Measurements from ENCODE around the gene YIF1A.

Gene YIF1A

DNA sequence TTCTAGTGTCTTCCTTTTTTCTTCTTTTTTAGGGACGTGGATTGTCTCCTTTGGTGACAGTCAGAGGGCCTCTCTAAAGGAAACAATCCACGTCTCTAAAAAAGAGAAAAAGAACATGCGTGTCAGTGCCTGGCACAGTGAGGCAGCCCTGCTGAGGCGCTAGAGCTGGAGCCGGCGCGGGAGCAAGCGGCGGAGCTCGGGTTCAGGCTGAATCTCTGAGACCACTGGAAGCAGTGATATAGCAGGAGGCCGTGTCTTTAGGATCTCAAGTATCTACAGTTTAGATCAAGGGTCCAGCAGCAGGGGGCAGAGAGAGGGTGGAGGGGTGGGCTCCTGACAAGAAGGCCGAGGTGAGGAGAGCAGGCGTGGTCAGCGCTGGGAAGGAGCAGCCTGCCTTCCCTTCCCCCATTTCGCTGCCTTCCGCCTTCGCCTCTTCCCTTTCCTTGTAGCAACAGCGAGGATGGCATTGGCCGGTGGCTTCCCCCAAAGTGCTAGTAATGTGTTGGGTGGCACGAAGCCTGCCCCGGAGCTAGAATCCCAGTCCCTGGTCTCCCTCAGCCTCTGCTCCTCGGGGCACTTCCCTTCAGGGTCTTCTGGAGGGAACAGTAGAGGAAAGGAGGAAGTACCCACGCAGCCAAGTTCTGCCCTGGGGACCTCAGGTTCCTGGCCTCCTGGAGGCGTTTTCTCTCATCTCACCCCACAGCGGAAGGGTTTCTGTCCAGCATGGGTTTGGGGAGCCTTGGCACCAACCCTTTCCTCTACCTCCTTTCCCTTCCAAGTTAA, 48.8 kb downstream of the YIF1A start:
- Histone ChIP-seq H3K9me3 (ENCODE audit: control insufficient read depth, low read length) (no peaks in the 10 kb centered on the region), H3K27me3 (ENCODE audit: control insufficient read depth, insufficient read depth, low read length) (no peaks in the 10 kb centered on the region), H3K4me1 (no peaks in the 10 kb centered on the region), H2AFZ (no peak overlapping the region), H3K4me3 (ENCODE audit: low read depth, low read length) (no peak overlapping the region), H3K36me3 (ENCODE audit: control insufficient read depth, insufficient read depth, low read length) (no peaks in the 10 kb centered on the region), H3K27ac (no peak overlapping the region), H3K79me2 (no peaks in the 10 kb centered on the region), H3K9ac (no peak overlapping the region), H3K4me2 (ENCODE audit: low read length) (no peak overlapping the region)
- TF ChIP-seq, protein P1, sequence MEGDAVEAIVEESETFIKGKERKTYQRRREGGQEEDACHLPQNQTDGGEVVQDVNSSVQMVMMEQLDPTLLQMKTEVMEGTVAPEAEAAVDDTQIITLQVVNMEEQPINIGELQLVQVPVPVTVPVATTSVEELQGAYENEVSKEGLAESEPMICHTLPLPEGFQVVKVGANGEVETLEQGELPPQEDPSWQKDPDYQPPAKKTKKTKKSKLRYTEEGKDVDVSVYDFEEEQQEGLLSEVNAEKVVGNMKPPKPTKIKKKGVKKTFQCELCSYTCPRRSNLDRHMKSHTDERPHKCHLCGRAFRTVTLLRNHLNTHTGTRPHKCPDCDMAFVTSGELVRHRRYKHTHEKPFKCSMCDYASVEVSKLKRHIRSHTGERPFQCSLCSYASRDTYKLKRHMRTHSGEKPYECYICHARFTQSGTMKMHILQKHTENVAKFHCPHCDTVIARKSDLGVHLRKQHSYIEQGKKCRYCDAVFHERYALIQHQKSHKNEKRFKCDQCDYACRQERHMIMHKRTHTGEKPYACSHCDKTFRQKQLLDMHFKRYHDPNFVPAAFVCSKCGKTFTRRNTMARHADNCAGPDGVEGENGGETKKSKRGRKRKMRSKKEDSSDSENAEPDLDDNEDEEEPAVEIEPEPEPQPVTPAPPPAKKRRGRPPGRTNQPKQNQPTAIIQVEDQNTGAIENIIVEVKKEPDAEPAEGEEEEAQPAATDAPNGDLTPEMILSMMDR (IDR thresholded peaks at IDR 0.05), result no peak

DNA sequence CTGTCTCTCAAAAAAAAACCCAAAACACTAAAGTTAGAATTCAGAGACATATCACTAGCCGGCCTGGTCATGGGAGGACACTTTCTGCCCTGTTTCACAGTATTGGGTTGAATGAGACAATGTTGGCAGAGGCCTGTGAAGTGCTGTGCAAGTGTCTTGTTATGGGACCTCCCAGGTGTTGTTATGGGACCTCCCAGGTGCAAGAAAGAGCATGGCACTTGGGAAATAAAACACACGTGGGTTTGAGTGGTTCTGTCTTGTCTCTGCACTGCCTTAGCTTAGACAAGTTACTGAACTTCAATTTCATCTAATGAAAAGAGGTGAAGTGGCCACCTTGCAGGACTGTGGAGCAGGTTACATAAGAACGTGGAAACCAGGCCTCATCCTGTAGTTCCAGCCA, 49.4 kb downstream of the YIF1A start:
- no peak overlapping the region for H2AFZ ChIP-seq
- no peak overlapping the region for H3K4me2 ChIP-seq (ENCODE audit: low read length)
- H3K9ac ChIP-seq, result no peak overlapping the region
- H3K9me3 ChIP-seq (ENCODE audit: control insufficient read depth, low read length), result no peaks in the 10 kb centered on the region
- no peaks in the 10 kb centered on the region for H3K4me1 ChIP-seq
- TF ChIP-seq, protein P1 (IDR thresholded peaks at IDR 0.05), result no peak
- H3K27me3 ChIP-seq (ENCODE audit: control insufficient read depth, insufficient read depth, low read length), result no peaks in the 10 kb centered on the region
- H3K27ac ChIP-seq, result no peak overlapping the region
- no peaks in the 10 kb centered on the region for H3K36me3 ChIP-seq (ENCODE audit: control insufficient read depth, insufficient read depth, low read length)
- H3K4me3 ChIP-seq (ENCODE audit: low read depth, low read length), result no peak overlapping the region
- H3K79me2 ChIP-seq, result no peaks in the 10 kb centered on the region

DNA sequence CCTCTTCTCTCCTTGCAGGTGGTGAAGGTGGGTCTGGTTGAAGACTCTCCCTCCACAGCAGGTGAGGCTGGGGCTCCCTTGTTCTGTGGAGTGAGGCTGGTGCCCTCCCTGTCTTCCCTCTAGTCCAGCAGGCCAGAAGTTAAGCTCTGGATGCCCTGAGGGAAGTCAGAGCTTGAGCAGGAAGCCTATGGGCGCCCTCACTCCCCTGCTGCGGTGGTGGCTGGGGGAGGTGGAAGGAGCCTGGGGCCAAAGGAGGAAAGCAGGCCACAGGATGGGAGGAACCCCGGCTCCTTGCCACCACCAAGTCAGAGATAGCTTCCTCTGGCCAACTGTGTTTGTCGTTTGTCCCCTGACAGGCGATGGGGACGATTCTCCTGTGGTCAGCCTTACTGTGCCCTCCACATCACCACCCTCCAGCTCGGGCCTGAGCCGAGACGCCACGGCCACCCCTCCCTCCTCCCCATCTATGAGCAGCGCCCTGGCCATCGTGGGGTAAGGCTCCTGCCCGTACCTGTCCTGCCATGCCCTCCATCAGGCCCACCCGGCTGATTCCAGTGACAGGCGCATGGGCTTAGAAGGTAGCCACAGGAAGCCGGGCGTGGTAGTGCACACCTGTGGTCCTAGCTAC, 50.0 kb downstream of the YIF1A start:
- TF ChIP-seq, protein P1 (IDR thresholded peaks at IDR 0.05), result no peak
- Histone ChIP-seq H3K36me3 (ENCODE audit: control insufficient read depth, insufficient read depth, low read length) (no peaks in the 10 kb centered on the region), H2AFZ (no peak overlapping the region), H3K4me2 (ENCODE audit: low read length) (no peak overlapping the region), H3K9ac (no peak overlapping the region), H3K79me2 (no peaks in the 10 kb centered on the region), H3K4me3 (ENCODE audit: low read depth, low read length) (no peak overlapping the region), H3K27me3 (ENCODE audit: control insufficient read depth, insufficient read depth, low read length) (no peaks in the 10 kb centered on the region), H3K9me3 (ENCODE audit: control insufficient read depth, low read length) (no peaks in the 10 kb centered on the region), H3K27ac (no peak overlapping the region), H3K4me1 (no peaks in the 10 kb centered on the region)

DNA sequence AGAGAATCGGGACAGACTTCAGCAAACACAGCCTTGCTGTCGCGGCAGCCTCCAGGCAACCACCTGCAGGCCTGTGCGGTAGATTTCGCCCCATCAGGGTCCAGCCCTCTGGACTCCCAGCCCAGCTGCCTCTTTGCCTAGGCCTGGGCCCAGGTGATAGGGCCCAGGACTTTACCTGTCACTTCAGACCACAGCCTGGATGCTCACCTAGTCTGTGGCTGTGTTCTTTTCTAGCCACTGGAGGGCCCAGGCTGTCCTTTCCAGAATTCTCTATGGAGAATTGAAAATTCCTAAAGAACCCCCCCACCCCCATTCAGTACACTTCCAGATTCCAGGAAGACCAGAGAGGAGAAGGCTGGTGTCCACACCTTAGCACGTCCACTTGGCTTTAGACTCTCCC, 51.1 kb downstream of the YIF1A start:
- H3K9ac ChIP-seq, result no peak overlapping the region
- no peaks in the 10 kb centered on the region for H3K36me3 ChIP-seq (ENCODE audit: control insufficient read depth, insufficient read depth, low read length)
- H3K9me3 ChIP-seq (ENCODE audit: control insufficient read depth, low read length), result no peaks in the 10 kb centered on the region
- no peaks in the 10 kb centered on the region for H3K79me2 ChIP-seq
- H3K4me3 ChIP-seq (ENCODE audit: low read depth, low read length), result no peak overlapping the region
- H3K27me3 ChIP-seq (ENCODE audit: control insufficient read depth, insufficient read depth, low read length), result no peaks in the 10 kb centered on the region
- TF ChIP-seq, protein P1 (IDR thresholded peaks at IDR 0.05), result no peak
- no peak overlapping the region for H3K4me2 ChIP-seq (ENCODE audit: low read length)
- H2AFZ ChIP-seq, result no peak overlapping the region
- no peaks in the 10 kb centered on the region for H3K4me1 ChIP-seq
- H3K27ac ChIP-seq, result no peak overlapping the region

Data from parathyroid adenoma (tissue), 2 donors.